NCI-H524 (cell line): ENCODE data around the gene GPR83.
"Not testable (repeated sequence)": the region's sequence is repeated elsewhere in the genome, so short reads cannot be mapped to it uniquely, and the experiment has no call there.

Experiments
- DNase-seq, 2 experiments: peaks; one replicate each; lab custom pipeline; 2025; lab: John Stamatoyannopoulos, UW

Gene GPR83

GRCh38 chr11:94370576-94370975 lies 30.6 kb downstream of the GPR83 start:
- peak; percentile 15 to 64 for DNase-seq

GRCh38 chr11:94350850-94351563 lies 50.2 kb downstream of the GPR83 start:
- DNase-seq, result not testable (repeated sequence)

- not testable (repeated sequence) for DNase-seq
These were observed 54.9 kb downstream of the GPR83 start for GRCh38 chr11:94346311-94346710.

- no peak for DNase-seq
These were observed 57.7 kb downstream of the GPR83 start for GRCh38 chr11:94343495-94343894.

- DNase-seq, result no peak
These were observed 59.0 kb downstream of the GPR83 start for GRCh38 chr11:94342250-94342649.

- no peak for DNase-seq
These were observed 62.6 kb downstream of the GPR83 start for GRCh38 chr11:94338651-94339050.

- no peak for DNase-seq
These were observed 65.2 kb downstream of the GPR83 start for GRCh38 chr11:94336033-94336432.

GRCh38 chr11:94332814-94333213 lies 68.4 kb downstream of the GPR83 start:
- no peak for DNase-seq

- DNase-seq, result no peak
These were observed 70.4 kb downstream of the GPR83 start for GRCh38 chr11:94330789-94331188.

GRCh38 chr11:94329501-94329900 lies 71.7 kb downstream of the GPR83 start:
- no peak for DNase-seq

- DNase-seq, result no peak
These were observed 72.6 kb downstream of the GPR83 start for GRCh38 chr11:94328587-94329080.
